ENCODE measurements around the gene ZSCAN5B. TPM values are rescaled to one million over a fixed set of nuclear protein-coding genes. Genes with fewer than 3 reads are reported as not detected.

The ZSCAN5B gene
- total and polyA plus RNA-seq, 2 of the 8 experiments (the other 6 are each of a cell fraction or from before 2014, with no cell fraction given) = not detected

GRCh38 chr19:56150358-56150757 lies 47.2 kb downstream of the ZSCAN5B start:
- peaks cover 0 to 13% of the 10 kb centered on the region in 2 experiments; a peak in 2 of 4 replicates for H3K79me2 ChIP-seq (ENCODE audit: control insufficient read depth in 1 of 2, insufficient read depth in 2 of 2, low read length in 2 of 2)
- no peak overlapping the region for H2BK15ac ChIP-seq (ENCODE audit: low read length)
- H2BK12ac ChIP-seq (ENCODE audit: low read depth, low read length) = no peak overlapping the region
- no peak overlapping the region for H3K4me2 ChIP-seq (ENCODE audit: insufficient read depth in 1 of 2, low read depth in 2 of 2, low read length in 2 of 2)
- no peak overlapping the region for H3K4ac ChIP-seq (replicated peaks; ENCODE audit: insufficient read length, low read depth, low read length)
- peaks cover 7% of the 10 kb centered on the region for H3K79me1 ChIP-seq (ENCODE audit: low read depth, low read length)
- no peak overlapping the region for H4K91ac ChIP-seq (replicated peaks; ENCODE audit: insufficient read length, low read length)
- no peak overlapping the region for H2AK5ac ChIP-seq (ENCODE audit: low read depth, low read length)
- CTCF ChIA-PET (ENCODE audit: partially characterized antibody) = interaction anchor here (3.0 to 6.3 kb wide), 2 partner anchors 17 to 45 kb away, joined by 9 to 57 read pairs; no protein-coding TSS in a partner anchor
- DNase-seq (ENCODE audit: low read depth in 1 of 2, low spot score in 2 of 2) = no peak
- WGBS, 2 experiments (ENCODE audit: extremely low coverage in 1 of 2, insufficient coverage in 1 of 2, insufficient read length in 1 of 2, insufficient replicate concordance in 2 of 2, low coverage in 1 of 2, low lambda C conversion rate in 2 of 2, missing lambda C conversion rate in 1 of 2) = 94% methylated on average over 11 of the region's 11 CpGs; no CpG with 5 or more reads in 1 of the 2 experiments
- H4K20me1 ChIP-seq (replicated peaks in 1 of 2; ENCODE audit: control insufficient read depth in 1 of 2, insufficient read depth in 2 of 2, low read length in 2 of 2) = peaks cover 3 to 15% of the 10 kb centered on the region in 2 experiments
- no peak overlapping the region for H3K9ac ChIP-seq (replicated peaks in 1 of 4; ENCODE audit: extremely low read depth in 1 of 4, low read depth in 3 of 4, low read length in 3 of 4)
- peaks cover 2 to 22% (median 10%) of the 10 kb centered on the region in 4 experiments; a peak in 6 of 8 replicates for H3K36me3 ChIP-seq (ENCODE audit: control insufficient read depth in 2 of 4, insufficient read depth in 4 of 4, low read length in 3 of 4)
- no peaks in the 10 kb centered on the region for H3K27me3 ChIP-seq (replicated peaks in 1 of 4; ENCODE audit: control insufficient read depth in 3 of 4, extremely low read depth in 1 of 4, insufficient read depth in 3 of 4, low read length in 3 of 4)
- H3K23ac ChIP-seq (ENCODE audit: insufficient read length) = no peak overlapping the region
- no peak overlapping the region for H3K4me3 ChIP-seq (ENCODE audit: extremely low read depth in 1 of 4, insufficient read depth in 2 of 4, low read depth in 3 of 4, low read length in 4 of 4)
- no peak for TF ChIP-seq SP4 (IDR thresholded peaks at IDR 0.05; ENCODE audit: low read length)
- no peak for TF ChIP-seq KDM5A (IDR thresholded peaks at IDR 0.05; ENCODE audit: low read length)
- no peak for TF ChIP-seq TBP (IDR thresholded peaks at IDR 0.05; ENCODE audit: low read depth, low read length)
- no peak for TF ChIP-seq NRF1 (IDR thresholded peaks at IDR 0.05; ENCODE audit: low read depth, low read length)
- TF ChIP-seq CTBP2 (IDR thresholded peaks at IDR 0.05; ENCODE audit: borderline replicate concordance, insufficient read depth, insufficient read length, low read length) = no peak
- no peak for TF ChIP-seq BRCA1 (IDR thresholded peaks at IDR 0.05; ENCODE audit: low read depth, low read length)
- TF ChIP-seq SIN3A (conservative IDR thresholded peaks at IDR 0.05 in 1 of 2, IDR thresholded peaks at IDR 0.05 in 1 of 2; ENCODE audit: low read depth in 1 of 2, low read length in 2 of 2) = no peak
- TF ChIP-seq TCF12 (IDR thresholded peaks at IDR 0.05; ENCODE audit: low read depth, low read length) = no peak
- TF ChIP-seq, protein P1, sequence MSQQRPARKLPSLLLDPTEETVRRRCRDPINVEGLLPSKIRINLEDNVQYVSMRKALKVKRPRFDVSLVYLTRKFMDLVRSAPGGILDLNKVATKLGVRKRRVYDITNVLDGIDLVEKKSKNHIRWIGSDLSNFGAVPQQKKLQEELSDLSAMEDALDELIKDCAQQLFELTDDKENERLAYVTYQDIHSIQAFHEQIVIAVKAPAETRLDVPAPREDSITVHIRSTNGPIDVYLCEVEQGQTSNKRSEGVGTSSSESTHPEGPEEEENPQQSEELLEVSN (IDR thresholded peaks at IDR 0.05) = no peak
- H3K18ac ChIP-seq (ENCODE audit: extremely low read depth, low read length) = no peak overlapping the region
- H2BK5ac ChIP-seq (ENCODE audit: low read depth, low read length) = no peak overlapping the region
- no peaks in the 10 kb centered on the region for H3K23me2 ChIP-seq (ENCODE audit: low read depth, low read length)
- no peak overlapping the region for H2BK120ac ChIP-seq (replicated peaks; ENCODE audit: low read depth, low read length)
- no peak overlapping the region for H3K56ac ChIP-seq (replicated peaks; ENCODE audit: insufficient read length, low read depth, low read length)
- no peaks in the 10 kb centered on the region for H3K9me3 ChIP-seq (ENCODE audit: insufficient read depth in 2 of 2, low read depth in 1 of 2, low read length in 1 of 2)
- no peak overlapping the region for H3K14ac ChIP-seq (ENCODE audit: insufficient read length)
- no peak for FAIRE-seq
- POLR2A ChIA-PET (ENCODE audit: partially characterized antibody) = interaction anchor here (1.6 kb wide), 1 partner anchor 29 kb away, joined by 4 read pairs; the partner anchor contains the start of gene ZNF787
- H3K27ac ChIP-seq (ENCODE audit: low read depth, low read length) = no peak overlapping the region
- H3K4me1 ChIP-seq (replicated peaks in 1 of 4; ENCODE audit: control insufficient read depth in 3 of 4, insufficient read depth in 4 of 4, low read length in 3 of 4) = peaks cover 5 to 10% (median 8%) of the 10 kb centered on the region in 4 experiments
- H4K5ac ChIP-seq (ENCODE audit: insufficient read length, low read depth, low read length) = no peak overlapping the region
- H4K8ac ChIP-seq (ENCODE audit: extremely low read depth, insufficient read depth, low read length) = no peak overlapping the region
- no peak overlapping the region for H2BK20ac ChIP-seq (ENCODE audit: low read length)
- H2AFZ ChIP-seq (ENCODE audit: low read length) = no peak overlapping the region

Measured in H1 (cell line).